Measurements from ENCODE around the gene GIPR. TPM values are rescaled to one million over a fixed set of nuclear protein-coding genes. Genes with fewer than 3 reads are reported as not detected.

The GIPR gene
- total RNA-seq, 3 donors from 2014 or later = 0.66 to 1.4 (median 1.0) TPM

DNA sequence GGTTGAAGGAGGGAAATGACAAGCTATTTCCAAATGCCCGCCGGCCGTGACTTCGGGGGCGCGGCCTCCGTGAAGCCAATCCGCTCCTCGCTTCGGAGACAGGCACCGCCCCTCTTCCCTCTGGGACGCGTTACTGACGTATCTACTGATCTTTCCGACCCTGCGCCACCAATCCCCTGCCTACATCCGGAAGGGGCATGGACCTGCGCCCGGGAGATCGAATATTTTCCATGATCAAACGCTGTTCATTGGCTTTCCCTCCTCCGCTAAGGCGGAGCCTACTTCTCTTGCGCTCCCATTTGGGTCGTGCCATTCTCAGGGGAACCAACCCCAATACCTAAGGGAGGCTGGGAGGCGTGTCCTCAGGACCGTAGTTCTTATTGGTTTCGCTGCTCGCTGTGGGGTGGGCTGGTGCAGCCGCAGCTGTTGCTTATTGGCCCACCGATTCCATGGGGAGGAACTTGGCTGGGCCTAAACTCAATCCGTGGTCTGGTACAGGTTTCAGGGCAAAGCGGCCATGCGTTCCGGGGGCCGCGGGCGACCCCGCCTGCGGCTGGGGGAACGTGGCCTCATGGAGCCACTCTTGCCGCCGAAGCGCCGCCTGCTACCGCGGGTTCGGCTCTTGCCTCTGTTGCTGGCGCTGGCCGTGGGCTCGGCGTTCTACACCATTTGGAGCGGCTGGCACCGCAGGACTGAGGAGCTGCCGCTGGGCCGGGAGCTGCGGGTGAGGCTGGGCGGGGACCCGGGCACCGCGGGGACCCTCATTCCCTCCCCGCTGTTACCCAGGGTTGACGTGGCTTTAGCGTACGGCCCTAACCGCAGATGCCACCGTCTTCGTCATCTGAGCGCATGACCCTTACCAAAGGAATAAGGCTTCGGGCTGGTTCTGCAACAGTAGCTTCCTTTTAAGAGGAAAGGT, 24.4 kb downstream of the GIPR start, which contains the start of gene QPCTL:
QPCTL (plus strand) TSS at position 480 of the 919 bp plus-strand sequence; CDS start at position 518, 38 bp downstream.
- ATAC-seq (peak; percentile 91 to 92), DNase-seq (peak; percentile 94)
- Mint-ChIP-seq H3K4me1 (ENCODE audit: low read depth) (peaks cover 25% of the 10 kb centered on the region), H3K4me3 (peak within 1 kb of the TSS; percentile 94), H3K27me3 (ENCODE audit: low read depth) (no peaks in the 10 kb centered on the region), H3K9me3 (no peaks in the 10 kb centered on the region), H3K36me3 (ENCODE audit: insufficient read depth) (peaks cover 25% of the 10 kb centered on the region)

DNA sequence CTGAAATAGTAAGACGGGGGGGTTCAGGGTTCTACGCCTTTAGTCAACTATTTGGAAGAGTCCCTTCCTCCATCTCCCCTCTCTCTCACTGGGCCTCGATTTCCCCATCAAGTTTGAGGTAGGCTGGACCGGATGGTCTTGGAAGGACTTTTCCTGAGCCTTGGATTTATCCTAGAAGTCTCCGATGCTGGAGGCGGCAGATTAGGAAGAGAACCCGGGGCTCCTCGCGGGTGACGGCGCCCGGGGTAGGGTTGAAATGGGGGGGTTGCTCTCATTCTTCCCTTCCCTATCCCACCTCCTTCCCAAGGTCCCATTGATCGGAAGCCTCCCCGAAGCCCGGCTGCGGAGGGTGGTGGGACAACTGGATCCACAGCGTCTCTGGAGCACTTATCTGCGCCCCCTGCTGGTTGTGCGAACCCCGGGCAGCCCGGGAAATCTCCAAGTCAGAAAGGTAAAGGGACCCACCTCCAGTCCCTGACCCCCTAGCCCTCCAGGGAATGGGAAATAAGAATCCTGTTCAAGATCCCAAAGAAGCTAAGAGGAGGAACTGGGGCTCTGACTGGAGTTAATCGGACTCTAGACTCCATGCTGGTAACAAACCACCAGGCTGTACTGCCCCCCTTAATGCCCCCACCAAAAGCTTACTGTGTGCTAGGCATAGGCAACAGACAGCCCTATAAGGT, 25.2 kb downstream of the GIPR start:
- DNase-seq (peak; percentile 73), ATAC-seq (no peak)
- H3K4me1 Mint-ChIP-seq (ENCODE audit: low read depth) = peaks cover 30% of the 10 kb centered on the region
- peaks cover 23% of the 10 kb centered on the region for H3K36me3 Mint-ChIP-seq (ENCODE audit: insufficient read depth)
- H3K4me3 Mint-ChIP-seq = peak overlapping the region; percentile 94
- H3K27me3 Mint-ChIP-seq (ENCODE audit: low read depth) = no peaks in the 10 kb centered on the region
- H3K9me3 Mint-ChIP-seq = no peaks in the 10 kb centered on the region

DNA sequence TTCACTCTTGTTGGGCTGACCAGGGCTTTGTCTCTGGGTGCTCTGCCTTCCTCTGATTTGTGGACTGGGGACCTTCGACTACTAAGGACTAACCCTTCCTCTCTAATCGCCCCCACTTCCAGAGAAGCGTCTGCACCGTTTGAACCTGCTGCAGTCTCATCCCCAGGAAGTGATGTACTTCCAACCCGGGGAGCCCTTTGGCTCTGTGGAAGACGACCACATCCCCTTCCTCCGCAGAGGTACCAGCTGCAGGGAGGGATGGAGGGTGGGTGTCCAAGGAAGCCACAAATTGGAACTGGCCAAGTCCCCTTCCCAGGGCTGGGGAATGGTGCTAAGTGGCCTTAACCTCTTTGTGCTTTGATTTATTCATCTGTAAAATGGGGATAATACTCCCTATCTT, 33.7 kb downstream of the GIPR start:
- no peaks in the 10 kb centered on the region for H3K9me3 Mint-ChIP-seq
- no peak overlapping the region for H3K4me3 Mint-ChIP-seq

DNA sequence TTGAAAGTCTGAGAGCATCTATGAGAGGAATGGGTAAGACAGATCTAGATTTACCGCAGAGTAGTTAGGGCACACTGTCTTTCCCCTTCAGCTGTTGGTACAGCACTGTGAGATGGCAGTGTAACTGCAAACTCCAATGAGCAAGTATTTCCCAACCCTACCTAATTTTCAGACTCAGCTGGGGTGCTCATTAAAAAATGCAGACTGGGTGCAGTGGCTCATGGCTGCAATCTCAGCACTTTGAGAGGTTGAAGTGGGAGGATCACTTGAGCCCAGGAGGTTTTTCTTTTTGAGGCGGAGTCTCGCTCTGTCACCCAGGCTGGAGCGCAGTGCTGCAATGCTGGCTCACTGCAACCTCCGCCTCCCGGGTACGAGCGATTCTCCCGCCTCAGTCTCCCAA, 37.1 kb downstream of the GIPR start:
- H3K4me3 Mint-ChIP-seq = no peak overlapping the region
- H3K9me3 Mint-ChIP-seq = no peaks in the 10 kb centered on the region
- ATAC-seq = no peak

More for the DNA sequence above, 33.7 kb downstream of the GIPR start:
- DNase-seq = no peak
- ATAC-seq = no peak
- peaks cover 6% of the 10 kb centered on the region for H3K4me1 Mint-ChIP-seq (ENCODE audit: low read depth)
- H3K36me3 Mint-ChIP-seq (ENCODE audit: insufficient read depth) = peaks cover 12% of the 10 kb centered on the region
- no peaks in the 10 kb centered on the region for H3K27me3 Mint-ChIP-seq (ENCODE audit: low read depth)

DNA sequence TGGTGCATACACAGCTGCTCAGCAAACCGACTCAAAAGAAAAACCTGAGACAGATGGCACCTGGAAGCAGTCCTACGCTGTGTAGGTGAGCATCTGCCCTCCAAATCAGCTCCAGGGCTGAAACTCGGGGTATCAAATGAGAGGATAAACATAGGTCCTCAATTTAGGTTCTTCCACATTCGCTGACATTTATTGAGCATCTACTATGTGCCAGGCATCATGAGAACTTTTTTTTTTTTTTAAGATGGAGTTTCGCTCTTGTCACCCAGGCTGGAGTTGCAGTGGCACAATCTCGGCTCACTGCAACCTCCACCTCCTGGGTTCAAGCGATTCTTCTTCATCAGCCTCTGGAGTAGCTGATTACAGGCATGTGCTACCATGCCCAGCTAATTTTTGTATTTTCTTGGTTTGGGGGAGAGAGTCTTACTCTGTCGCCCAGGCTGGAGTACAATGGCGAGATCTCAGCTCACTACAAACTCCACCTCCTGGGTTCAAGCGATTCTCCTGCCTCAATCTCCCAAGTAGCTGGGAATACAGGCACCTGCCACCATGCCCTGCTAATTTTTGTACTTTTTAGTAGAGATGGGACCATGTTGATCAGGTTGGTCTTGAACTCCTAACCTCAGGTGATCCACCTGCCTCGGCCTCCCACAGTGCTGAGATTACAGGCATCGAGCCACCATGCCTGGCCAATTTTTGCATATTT, 37.8 kb downstream of the GIPR start:
- no peaks in the 10 kb centered on the region for H3K27me3 Mint-ChIP-seq (ENCODE audit: low read depth)
- ATAC-seq = no peak
- H3K4me3 Mint-ChIP-seq = no peak overlapping the region
- peaks cover 7% of the 10 kb centered on the region for H3K4me1 Mint-ChIP-seq (ENCODE audit: low read depth)
- DNase-seq = no peak
- peaks cover 16% of the 10 kb centered on the region for H3K36me3 Mint-ChIP-seq (ENCODE audit: insufficient read depth)
- no peaks in the 10 kb centered on the region for H3K9me3 Mint-ChIP-seq

More for the DNA sequence above, 37.1 kb downstream of the GIPR start:
- Mint-ChIP-seq H3K4me1 (ENCODE audit: low read depth) (peaks cover 4% of the 10 kb centered on the region), H3K36me3 (ENCODE audit: insufficient read depth) (peaks cover 13% of the 10 kb centered on the region), H3K27me3 (ENCODE audit: low read depth) (no peaks in the 10 kb centered on the region)
- DNase-seq = no peak

DNA sequence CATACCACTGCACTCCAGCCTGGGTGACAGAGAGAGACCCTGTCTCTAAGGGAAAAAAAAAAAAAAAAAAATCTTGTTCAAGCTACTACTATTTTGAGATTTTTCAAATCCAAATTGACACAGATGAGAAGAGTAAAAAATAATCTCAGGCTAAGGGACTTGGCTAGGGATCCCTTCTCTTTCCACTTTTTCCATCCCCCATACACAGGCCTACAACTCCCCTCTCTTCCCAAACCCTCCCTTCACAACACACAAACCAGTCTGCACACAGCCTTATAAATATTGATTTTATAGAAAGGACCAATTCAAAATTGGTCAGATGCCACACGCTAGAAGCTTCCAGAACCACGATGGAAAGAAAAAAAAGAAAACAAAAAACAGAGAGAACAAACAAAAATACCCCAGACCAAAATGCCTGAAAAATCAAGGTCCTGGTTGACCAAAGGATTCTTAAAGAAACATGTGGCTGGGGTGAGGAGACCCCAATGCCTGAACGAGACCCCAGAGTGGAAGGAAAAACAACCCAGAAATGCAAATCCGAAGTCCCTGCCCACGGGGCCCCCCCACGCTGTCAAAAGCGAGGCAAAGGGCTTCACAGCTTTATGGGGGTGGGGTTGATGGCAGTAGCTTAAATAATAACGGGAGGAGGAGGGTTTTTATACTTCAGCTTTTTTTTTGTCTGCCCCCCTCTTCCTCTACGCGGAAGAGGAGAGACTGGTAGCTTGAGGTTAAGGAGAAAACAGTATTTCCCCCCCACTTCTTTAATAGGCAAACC, 42.5 kb downstream of the GIPR start:
- Mint-ChIP-seq H3K36me3 (ENCODE audit: insufficient read depth) (peaks cover 14% of the 10 kb centered on the region), H3K9me3 (no peaks in the 10 kb centered on the region), H3K4me3 (no peak overlapping the region), H3K27me3 (ENCODE audit: low read depth) (no peaks in the 10 kb centered on the region), H3K4me1 (ENCODE audit: low read depth) (peaks cover 16% of the 10 kb centered on the region)
- no peak for DNase-seq
- no peak for ATAC-seq

DNA sequence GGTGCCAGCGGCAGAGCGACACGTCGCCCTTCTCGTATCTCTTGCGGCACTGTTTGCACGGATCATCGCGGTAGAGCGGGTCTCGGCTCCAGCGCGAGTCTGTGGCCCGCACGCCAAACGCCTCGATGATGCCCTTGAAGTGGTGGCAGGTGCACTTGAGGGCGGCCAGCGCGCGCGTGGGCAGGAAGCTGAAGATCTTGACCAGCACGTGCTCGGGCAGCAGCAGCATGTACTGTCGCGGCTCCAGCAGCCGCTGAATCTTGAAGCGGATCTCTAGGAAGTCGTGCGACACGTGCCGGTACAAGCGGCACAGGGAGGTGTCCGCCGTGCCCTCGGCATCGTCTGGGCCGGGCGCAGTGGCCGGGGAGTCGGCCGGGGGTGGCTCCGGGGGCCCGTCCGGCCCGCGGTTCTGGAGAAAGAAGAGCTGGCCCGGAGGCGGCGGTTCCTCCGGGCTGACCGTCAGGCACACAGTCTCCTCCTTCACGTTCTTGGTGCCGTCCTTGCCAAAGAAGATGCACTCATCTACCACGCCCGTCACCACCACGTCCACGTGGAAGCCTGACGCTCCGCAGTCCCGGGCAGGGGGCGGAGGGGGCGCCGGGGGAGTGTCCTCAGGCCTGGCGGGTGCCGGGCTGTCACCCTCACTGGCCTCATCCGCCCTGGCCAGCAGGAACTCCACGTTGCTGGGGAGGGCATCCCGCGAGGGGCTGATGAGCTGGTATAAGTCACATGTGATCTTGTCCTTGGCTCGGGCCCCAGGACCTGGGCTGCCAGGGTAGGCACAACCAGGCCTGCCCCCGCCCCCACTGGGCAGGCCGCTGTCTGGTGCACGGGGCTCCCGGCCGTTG, 44.1 kb downstream of the GIPR start:
- Mint-ChIP-seq H3K9me3 (no peaks in the 10 kb centered on the region), H3K4me3 (no peak overlapping the region), H3K4me1 (ENCODE audit: low read depth) (peaks cover 28% of the 10 kb centered on the region), H3K36me3 (ENCODE audit: insufficient read depth) (peaks cover 14% of the 10 kb centered on the region), H3K27me3 (ENCODE audit: low read depth) (no peaks in the 10 kb centered on the region)
- DNase-seq (no peak), ATAC-seq (no peak)

DNA sequence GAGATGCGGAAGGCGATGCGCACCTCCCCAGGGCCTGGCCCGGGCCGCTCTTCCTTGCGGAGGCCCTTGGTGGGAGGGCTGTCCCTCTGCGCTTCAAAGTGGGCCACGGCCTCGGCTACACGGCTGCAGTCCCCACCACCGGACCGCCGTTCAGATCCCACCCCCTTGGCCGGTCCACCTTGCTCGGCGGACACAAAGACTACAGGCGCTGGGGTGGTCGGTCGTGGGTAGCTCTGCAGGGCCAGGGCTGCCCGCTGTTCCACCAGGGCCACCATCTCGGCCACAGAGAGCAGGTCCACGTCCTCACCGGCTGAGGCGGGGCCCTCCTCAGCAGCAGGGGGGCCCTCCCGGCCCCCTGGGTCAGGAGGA, 44.7 kb downstream of the GIPR start:
- H3K4me3 Mint-ChIP-seq = no peak overlapping the region
- H3K9me3 Mint-ChIP-seq = no peaks in the 10 kb centered on the region
- no peaks in the 10 kb centered on the region for H3K27me3 Mint-ChIP-seq (ENCODE audit: low read depth)
- peaks cover 33% of the 10 kb centered on the region for H3K4me1 Mint-ChIP-seq (ENCODE audit: low read depth)
- ATAC-seq = no peak
- DNase-seq = no peak
- H3K36me3 Mint-ChIP-seq (ENCODE audit: insufficient read depth) = peaks cover 14% of the 10 kb centered on the region

DNA sequence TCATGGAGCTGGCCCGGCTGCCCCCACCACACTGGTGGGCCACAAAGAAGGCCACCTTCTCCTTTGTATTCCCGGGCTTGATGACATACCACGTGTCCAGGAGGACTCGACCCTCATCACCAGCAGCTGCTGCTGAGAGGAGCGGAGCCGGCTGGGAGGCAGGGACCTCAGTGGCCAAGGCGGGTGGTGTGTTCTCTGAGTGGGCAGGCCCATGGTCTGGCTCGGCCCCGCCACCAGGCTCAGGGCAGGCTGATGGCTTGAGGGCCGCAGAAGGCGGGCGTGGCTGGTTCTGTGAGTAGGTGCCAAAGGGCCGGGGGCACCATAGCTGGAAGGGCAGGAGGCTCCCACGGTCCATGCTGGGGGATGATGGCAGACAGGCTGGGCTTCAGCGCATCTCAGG, 45.1 kb downstream of the GIPR start:
- DNase-seq (no peak), ATAC-seq (no peak)
- no peaks in the 10 kb centered on the region for H3K27me3 Mint-ChIP-seq (ENCODE audit: low read depth)
- H3K36me3 Mint-ChIP-seq (ENCODE audit: insufficient read depth) = peaks cover 14% of the 10 kb centered on the region
- H3K9me3 Mint-ChIP-seq = no peaks in the 10 kb centered on the region
- no peak overlapping the region for H3K4me3 Mint-ChIP-seq
- peaks cover 36% of the 10 kb centered on the region for H3K4me1 Mint-ChIP-seq (ENCODE audit: low read depth)

DNA sequence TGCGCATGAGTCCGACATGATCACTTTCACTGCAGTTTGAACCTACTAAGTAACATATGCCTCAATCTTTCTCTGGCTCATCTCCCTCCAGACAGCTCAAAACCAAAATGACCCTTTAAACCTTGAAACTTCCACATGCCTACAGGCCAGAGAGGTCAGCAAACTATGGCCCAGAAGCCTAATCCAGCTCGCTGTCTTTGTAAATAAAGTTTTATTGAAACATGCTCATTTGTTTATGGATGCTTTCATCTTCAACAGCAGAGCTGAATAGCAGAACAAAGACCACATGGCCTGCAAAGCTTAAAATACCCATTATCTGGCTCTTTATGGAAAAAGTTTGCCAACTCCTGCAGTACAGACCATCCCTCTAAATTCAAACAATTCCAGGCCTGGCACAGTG, 47.1 kb downstream of the GIPR start:
- Mint-ChIP-seq H3K27me3 (ENCODE audit: low read depth) (no peaks in the 10 kb centered on the region), H3K4me1 (ENCODE audit: low read depth) (peaks cover 45% of the 10 kb centered on the region), H3K36me3 (ENCODE audit: insufficient read depth) (peaks cover 18% of the 10 kb centered on the region), H3K4me3 (no peak overlapping the region), H3K9me3 (no peaks in the 10 kb centered on the region)
- DNase-seq (no peak), ATAC-seq (no peak)

DNA sequence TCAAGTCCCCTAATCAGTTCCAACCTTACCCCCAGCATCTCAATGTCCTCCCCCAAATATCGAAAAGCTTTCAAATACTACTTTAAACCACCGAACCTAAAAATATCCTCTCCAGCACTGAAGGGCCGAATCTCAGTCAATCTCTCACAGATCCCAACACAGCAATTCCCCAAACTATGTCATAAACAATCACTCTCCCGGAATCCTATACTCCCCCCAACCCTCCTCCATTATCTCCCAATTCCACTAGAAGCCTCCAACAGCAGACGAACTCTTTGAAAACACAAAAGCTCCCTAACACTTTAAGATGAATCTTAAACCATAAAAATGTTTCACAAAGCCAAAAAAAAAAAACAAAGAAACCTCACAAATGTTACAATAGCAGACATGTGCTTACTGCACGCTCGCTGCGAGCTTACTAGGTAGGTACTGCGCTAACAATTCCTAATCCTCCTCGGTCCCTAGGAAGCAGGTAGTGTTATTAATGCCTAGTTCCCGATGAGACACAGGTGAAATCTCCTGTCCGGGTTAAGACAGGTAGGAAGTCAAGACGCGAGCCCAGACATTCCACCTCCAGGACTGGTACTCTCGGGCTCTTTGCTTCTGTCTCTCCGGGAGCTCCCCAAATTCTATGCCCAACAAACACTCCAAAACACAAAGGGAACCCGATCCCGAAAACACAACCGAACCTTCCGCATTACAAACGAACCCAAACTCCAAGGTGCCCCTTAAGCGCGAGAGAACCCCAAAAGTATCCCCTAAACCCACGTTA, 48.5 kb downstream of the GIPR start:
- peaks cover 18% of the 10 kb centered on the region for H3K36me3 Mint-ChIP-seq (ENCODE audit: insufficient read depth)
- H3K4me1 Mint-ChIP-seq (ENCODE audit: low read depth) = peaks cover 43% of the 10 kb centered on the region
- ATAC-seq (no peak), DNase-seq (no peak)
- H3K9me3 Mint-ChIP-seq = no peaks in the 10 kb centered on the region
- no peaks in the 10 kb centered on the region for H3K27me3 Mint-ChIP-seq (ENCODE audit: low read depth)
- H3K4me3 Mint-ChIP-seq = peak overlapping the region; percentile 93

DNA sequence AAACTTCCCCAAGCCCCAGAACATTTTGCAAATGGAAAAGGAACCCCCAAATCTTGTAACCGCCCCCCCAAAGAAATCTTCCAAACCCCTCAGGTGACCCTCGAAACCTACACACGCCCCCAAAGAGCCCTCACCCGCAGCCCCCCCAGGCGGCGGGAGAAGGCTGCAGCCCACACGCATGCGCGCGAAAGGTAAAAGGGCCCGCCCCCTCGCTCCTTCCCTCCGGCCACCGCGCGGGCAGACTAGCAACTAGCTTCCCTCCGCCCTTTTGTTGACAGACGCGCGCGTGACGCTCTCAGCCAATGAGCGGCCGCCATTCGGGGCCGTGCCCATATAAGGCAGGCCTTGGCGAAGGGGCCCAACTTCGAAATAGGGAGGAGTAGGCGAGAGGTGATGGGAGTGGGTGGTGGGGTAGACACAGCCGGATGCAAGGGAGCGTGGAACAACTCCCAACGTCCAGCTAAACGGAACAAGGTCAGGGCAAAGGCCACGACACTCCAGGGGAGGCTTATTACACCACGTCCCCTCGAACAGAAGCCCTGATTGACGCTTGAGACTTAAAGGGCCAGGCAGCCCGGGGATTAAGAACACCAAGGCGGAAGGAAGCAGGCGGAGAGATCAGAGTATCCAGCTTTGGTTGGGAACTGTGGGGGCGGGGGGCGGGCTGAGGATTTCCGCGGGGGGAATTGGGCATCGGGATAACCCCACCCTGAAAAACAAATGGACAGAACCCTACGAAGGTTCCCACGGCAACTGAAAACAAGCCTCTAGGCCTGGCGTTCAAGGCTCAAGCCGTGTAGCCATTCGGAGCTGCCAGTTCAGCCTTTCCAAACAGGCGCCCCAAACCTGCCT, 49.3 kb downstream of the GIPR start:
- Mint-ChIP-seq H3K4me3 (peak overlapping the region; percentile 93), H3K36me3 (ENCODE audit: insufficient read depth) (peaks cover 16% of the 10 kb centered on the region), H3K4me1 (ENCODE audit: low read depth) (peaks cover 43% of the 10 kb centered on the region), H3K9me3 (no peaks in the 10 kb centered on the region), H3K27me3 (ENCODE audit: low read depth) (no peaks in the 10 kb centered on the region)
- ATAC-seq (peak; percentile 95 to 97), DNase-seq (peak; percentile 96)

Measured in activated T-cell treated with anti-CD3 and anti-CD28 coated beads, Interleukin-2, amount 50 U/mL, for 4 hours (primary cell).